PC-9 (cell line): ENCODE measurements around the gene TFF2. TPM values are rescaled to one million over a fixed set of nuclear protein-coding genes. Genes with fewer than 3 reads are reported as not detected.

ENCODE experiments used
- BruUV-seq: library from RNA; stranded (reverse); fragments of 400-500 nt; replicated peaks from 2 replicates; lab custom pipeline; 2021; lab: Mats Ljungman, UMichigan
- CTCF ChIA-PET: fragments of 300-600 bp; sonication (Branson Sonifier 250); formaldehyde crosslinking; loops from one replicate; lab custom pipeline; 2022; ENCODE audit warnings: antibody characterized with exemption; lab: Charles Lee
- POLR2A ChIA-PET: fragments of 300-600 bp; sonication (Branson Sonifier 250); formaldehyde crosslinking; loops from one replicate; lab custom pipeline; 2022; ENCODE audit warnings: antibody characterized with exemption; ENCODE audit not compliant: unreplicated experiment; lab: Charles Lee
- DNase-seq, 2 experiments: peaks; one replicate each; pipeline versions ENCODE4 v3.0.0 to v3.0.0-alpha.2; 2015 to 2022; ENCODE audit warnings: mixed read lengths in 1 of 2
- H2AFZ ChIP-seq: fragments of 200-600 bp; sonication (generic); 2 replicates; pipeline ENCODE4 v1.8.1; 2017; ENCODE audit warnings: antibody characterized with exemption
- H3F3A ChIP-seq: fragments of 200-600 bp; sonication (generic); 2 replicates; pipeline ENCODE4 v1.8.1; 2017; ENCODE audit warnings: antibody characterized with exemption, mild to moderate bottlenecking, low read depth; ENCODE audit not compliant: insufficient read depth
- H3K27ac ChIP-seq: fragments of 200-600 bp; sonication (generic); 2 replicates; pipeline ENCODE4 v1.6.1; 2016; ENCODE audit warnings: mixed run types
- H3K27me3 ChIP-seq: fragments of 200-600 bp; sonication (generic); 2 replicates; pipeline ENCODE4 v1.6.1; 2016; ENCODE audit warnings: low read depth, mixed run types; ENCODE audit not compliant: insufficient read depth
- H3K36me3 ChIP-seq: fragments of 200-600 bp; sonication (generic); 2 replicates; pipeline ENCODE4 v1.6.1; 2016; ENCODE audit warnings: low read depth, mixed run types
- H3K4me1 ChIP-seq: fragments of 200-600 bp; sonication (generic); replicated peaks from 2 replicates; pipeline ENCODE4 v1.6.1; 2016; ENCODE audit warnings: mixed run types; ENCODE audit not compliant: insufficient read depth
- H3K4me2 ChIP-seq: fragments of 200-600 bp; sonication (generic); 2 replicates; pipeline ENCODE4 v1.6.1; 2017; ENCODE audit warnings: mixed run types
- H3K4me3 ChIP-seq: fragments of 200-600 bp; sonication (generic); 2 replicates; pipeline ENCODE4 v1.6.1; 2016; ENCODE audit warnings: mixed run types
- H3K79me2 ChIP-seq: fragments of 200-600 bp; sonication (generic); 2 replicates; pipeline ENCODE4 v1.6.1; 2017; ENCODE audit warnings: low read depth, mixed run types
- H3K9me2 ChIP-seq: fragments of 200-600 bp; sonication (generic); 2 replicates; pipeline ENCODE4 v1.8.1; 2017; ENCODE audit warnings: mild to moderate bottlenecking; ENCODE audit not compliant: insufficient read depth
- H3K9me3 ChIP-seq: fragments of 200-600 bp; sonication (generic); 2 replicates; pipeline ENCODE4 v1.8.1; 2016; ENCODE audit warnings: low read depth; ENCODE audit not compliant: insufficient read depth
- H4K20me1 ChIP-seq: fragments of 200-600 bp; sonication (generic); 2 replicates; pipeline ENCODE4 v1.8.1; 2017; ENCODE audit not compliant: insufficient read depth
- EZH2 ChIP-seq: fragments of 200-600 bp; sonication (generic); IDR thresholded peaks from 2 replicates; pipeline ENCODE4 v1.8.0; 2017; ENCODE audit warnings: antibody characterized with exemption, low read depth
- intact Hi-C: fragments of 100-400 bp; cut with micrococcal nuclease; formaldehyde crosslinking; loops from one replicate; pipeline ENCODE4 v1.10.0; 2022; ENCODE audit not compliant: unreplicated experiment
- total RNA-seq: library from RNA; stranded (reverse); gene quantifications from 2 replicates; pipeline ENCODE4 v1.2.3, GENCODE V29; 2021
- TF ChIP-seq, protein P1 (sequence below): fragments of 200-600 bp; sonication (generic); conservative IDR thresholded peaks from 2 replicates; pipeline ENCODE4 v1.6.1; 2017; ENCODE audit warnings: mixed run types, antibody characterized with exemption, mild to moderate bottlenecking, moderate library complexity

The TFF2 gene
- total RNA-seq, 1 experiment from 2014 or later = 0.52 TPM

DNA sequence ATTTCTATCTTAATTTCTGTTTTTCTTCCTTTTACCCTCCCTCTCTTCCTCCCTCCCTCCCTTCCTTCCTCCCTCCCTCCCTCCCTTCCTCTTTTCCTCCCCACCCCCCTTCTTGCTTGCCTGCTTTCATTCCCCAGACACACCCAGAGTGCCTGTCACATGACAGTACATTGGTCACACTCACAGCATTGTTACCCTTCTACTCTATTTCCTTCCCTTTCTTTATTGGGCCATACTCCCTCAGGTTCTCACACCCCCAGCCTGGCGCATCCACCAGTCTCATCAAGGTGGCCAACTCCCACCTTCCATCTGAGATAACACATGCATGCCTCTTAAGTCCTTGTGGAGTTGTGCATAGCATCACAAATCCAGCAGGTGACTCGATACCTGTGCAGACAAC is 34.2 kb upstream of the TFF2 start:
- Histone ChIP-seq H3K27ac (no peak overlapping the region), H3K4me3 (no peak overlapping the region), H4K20me1 (no peaks in the 10 kb centered on the region), H3K36me3 (no peaks in the 10 kb centered on the region), H3K4me1 (peaks cover 14% of the 10 kb centered on the region), H3F3A (no peaks in the 10 kb centered on the region), H3K9me3 (no peaks in the 10 kb centered on the region), H3K4me2 (no peak overlapping the region), H2AFZ (no peak overlapping the region), H3K79me2 (no peaks in the 10 kb centered on the region), H3K9me2 (no peaks in the 10 kb centered on the region), H3K27me3 (no peaks in the 10 kb centered on the region)
- ChIA-PET POLR2A (no interaction called here), CTCF (no interaction called here)
- no TSS peak for BruUV-seq
- DNase-seq = no peak
- TF ChIP-seq EZH2 = no peak
- TF ChIP-seq, protein P1, sequence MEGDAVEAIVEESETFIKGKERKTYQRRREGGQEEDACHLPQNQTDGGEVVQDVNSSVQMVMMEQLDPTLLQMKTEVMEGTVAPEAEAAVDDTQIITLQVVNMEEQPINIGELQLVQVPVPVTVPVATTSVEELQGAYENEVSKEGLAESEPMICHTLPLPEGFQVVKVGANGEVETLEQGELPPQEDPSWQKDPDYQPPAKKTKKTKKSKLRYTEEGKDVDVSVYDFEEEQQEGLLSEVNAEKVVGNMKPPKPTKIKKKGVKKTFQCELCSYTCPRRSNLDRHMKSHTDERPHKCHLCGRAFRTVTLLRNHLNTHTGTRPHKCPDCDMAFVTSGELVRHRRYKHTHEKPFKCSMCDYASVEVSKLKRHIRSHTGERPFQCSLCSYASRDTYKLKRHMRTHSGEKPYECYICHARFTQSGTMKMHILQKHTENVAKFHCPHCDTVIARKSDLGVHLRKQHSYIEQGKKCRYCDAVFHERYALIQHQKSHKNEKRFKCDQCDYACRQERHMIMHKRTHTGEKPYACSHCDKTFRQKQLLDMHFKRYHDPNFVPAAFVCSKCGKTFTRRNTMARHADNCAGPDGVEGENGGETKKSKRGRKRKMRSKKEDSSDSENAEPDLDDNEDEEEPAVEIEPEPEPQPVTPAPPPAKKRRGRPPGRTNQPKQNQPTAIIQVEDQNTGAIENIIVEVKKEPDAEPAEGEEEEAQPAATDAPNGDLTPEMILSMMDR = no peak
- intact Hi-C loops = loop anchor here (5.0 to 10.0 kb wide), 2 partner anchors 48 to 130 kb away; partner anchors contain the start of gene SLC37A1

DNA sequence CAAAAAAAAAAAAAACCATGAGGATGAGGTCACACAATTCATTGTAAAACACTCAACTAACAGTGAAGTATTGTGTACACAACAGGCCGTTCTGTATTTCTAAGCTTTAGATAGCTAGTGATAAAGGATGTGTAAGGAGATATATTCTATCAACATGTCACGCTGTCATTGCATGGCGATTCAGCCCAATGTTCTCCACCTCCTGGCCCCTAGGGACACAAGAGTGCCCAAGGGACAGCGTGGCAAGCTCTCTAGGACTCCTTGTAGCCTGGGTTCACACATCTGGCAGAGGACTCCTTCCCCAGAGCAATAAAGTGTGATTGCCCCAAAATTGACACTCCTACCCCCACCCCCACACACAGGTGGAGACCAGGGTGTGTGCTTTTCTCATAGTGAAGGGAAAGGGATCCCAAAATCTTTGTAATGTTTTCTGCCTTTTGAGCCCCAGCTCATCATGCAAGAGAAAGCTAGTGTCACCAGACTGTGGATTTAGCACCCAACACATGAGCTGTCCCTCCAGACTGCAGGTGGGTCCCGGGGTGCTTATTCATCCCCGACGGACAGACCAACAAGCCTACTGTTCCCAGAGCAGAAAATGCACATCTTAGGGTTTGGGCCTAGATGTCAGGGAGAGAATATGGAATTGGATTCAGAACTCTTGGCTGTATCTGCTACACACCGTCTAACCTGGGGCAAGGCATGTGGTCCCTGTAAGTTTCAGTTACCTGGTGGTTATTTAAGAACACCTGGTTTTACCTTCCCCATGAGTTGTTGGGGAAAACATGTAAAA is 33.6 kb upstream of the TFF2 start:
- Histone ChIP-seq H3K9me2 (no peaks in the 10 kb centered on the region), H3K27ac (no peak overlapping the region), H3K27me3 (no peaks in the 10 kb centered on the region), H3K4me1 (peaks cover 7% of the 10 kb centered on the region; the same call in 1 of the 2 replicates), H4K20me1 (no peaks in the 10 kb centered on the region), H2AFZ (no peak overlapping the region), H3F3A (no peaks in the 10 kb centered on the region), H3K9me3 (no peaks in the 10 kb centered on the region), H3K36me3 (no peaks in the 10 kb centered on the region), H3K4me2 (no peak overlapping the region), H3K4me3 (no peak overlapping the region), H3K79me2 (no peaks in the 10 kb centered on the region)
- DNase-seq = no peak
- POLR2A ChIA-PET = no interaction called here
- BruUV-seq = no TSS peak
- CTCF ChIA-PET = no interaction called here
- intact Hi-C loops = loop anchor here (5.0 to 10.0 kb wide), 2 partner anchors 47 to 130 kb away; partner anchors contain the start of gene SLC37A1
- TF ChIP-seq, protein P1 = no peak
- TF ChIP-seq EZH2 = no peak

DNA sequence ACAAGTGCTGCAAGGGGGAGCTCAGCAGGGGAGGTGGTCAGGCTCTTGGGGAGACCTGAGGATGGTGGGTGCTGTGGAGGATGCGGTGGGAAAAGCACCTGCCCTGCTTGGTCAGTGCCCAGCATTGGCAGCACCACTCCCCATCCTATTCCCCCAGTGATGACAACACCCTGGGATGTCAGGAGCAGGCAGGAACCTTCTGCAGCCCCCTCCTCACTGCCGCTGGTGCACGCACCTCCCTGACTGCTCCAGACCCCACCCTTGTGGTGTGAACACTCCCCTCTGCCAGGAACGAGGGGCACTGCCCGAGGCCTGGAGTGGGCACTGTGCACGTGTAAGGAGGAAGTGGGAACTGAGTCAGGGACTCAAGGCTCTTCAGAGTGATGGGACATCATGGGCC is 32.5 kb upstream of the TFF2 start:
- no TSS peak for BruUV-seq
- H3K27ac ChIP-seq = no peak overlapping the region
- ChIA-PET POLR2A (no interaction called here), CTCF (no interaction called here)
- H3K36me3 ChIP-seq = no peaks in the 10 kb centered on the region
- no peaks in the 10 kb centered on the region for H3F3A ChIP-seq
- H3K9me2 ChIP-seq = no peaks in the 10 kb centered on the region
- no peak for TF ChIP-seq EZH2
- TF ChIP-seq, protein P1 = no peak
- intact Hi-C loops = loop anchor here (5.0 to 10.0 kb wide), 2 partner anchors 46 to 131 kb away; partner anchors contain the start of gene SLC37A1
- no peaks in the 10 kb centered on the region for H3K9me3 ChIP-seq
- H3K4me1 ChIP-seq = no peaks in the 10 kb centered on the region
- no peak for DNase-seq
- H3K27me3 ChIP-seq = no peaks in the 10 kb centered on the region
- H3K4me2 ChIP-seq = no peak overlapping the region
- H4K20me1 ChIP-seq = no peaks in the 10 kb centered on the region
- H3K4me3 ChIP-seq = no peak overlapping the region
- H3K79me2 ChIP-seq = no peaks in the 10 kb centered on the region
- H2AFZ ChIP-seq = no peak overlapping the region
